ENCODE results near the gene SNX10. TPM values are rescaled to one million over a fixed set of nuclear protein-coding genes. Genes with fewer than 3 reads are reported as not detected.

SNX10 gene
- polyA plus RNA-seq, 4 donors: 1.3 to 12.4 (median 4.9) TPM

DNA sequence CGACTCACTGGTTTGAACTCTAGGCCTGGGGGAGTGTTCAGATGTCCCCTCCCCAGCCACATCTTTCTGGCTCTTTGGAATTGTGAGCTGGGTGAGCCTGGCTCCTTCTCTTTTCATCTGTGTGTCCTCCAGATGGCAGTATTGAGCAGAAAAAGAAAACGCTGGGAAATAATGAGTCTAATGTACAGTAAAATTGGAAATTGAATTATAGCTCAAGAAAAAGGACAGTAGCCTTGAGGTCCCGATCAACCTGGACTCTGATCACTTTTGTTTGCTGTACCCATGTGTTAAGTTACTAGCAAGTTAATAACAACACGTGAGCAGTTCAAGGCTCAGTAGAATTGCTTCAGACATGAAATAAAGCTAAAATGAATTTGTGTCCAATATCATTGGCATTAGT lies 77.9 kb downstream of the SNX10 start:
- peak; percentile 65 to 81 for DNase-seq
- Histone ChIP-seq H3K4me1 (ENCODE audit: control insufficient read depth in 3 of 3, insufficient read depth in 2 of 3, low read depth in 1 of 3, low read length in 2 of 3) (peaks cover 0 to 6% (median 0%) of the 10 kb centered on the region in 3 donors), H3K9me3 (ENCODE audit: control insufficient read depth in 2 of 2, insufficient read depth in 1 of 2, low read depth in 1 of 2, low read length in 1 of 2) (no peaks in the 10 kb centered on the region), H3K4me3 (ENCODE audit: low read depth in 1 of 3, low read length in 3 of 3) (no peak overlapping the region), H3K36me3 (ENCODE audit: control insufficient read depth in 3 of 3, insufficient read depth in 2 of 3, low read depth in 1 of 3, low read length in 3 of 3) (peaks cover 0 to 2% (median 0%) of the 10 kb centered on the region in 3 donors), H3K27ac (ENCODE audit: low read depth in 1 of 3, low read length in 2 of 3) (no peak overlapping the region), H3K27me3 (ENCODE audit: control insufficient read depth in 3 of 3, insufficient read depth in 3 of 3, low read length in 3 of 3) (no peaks in the 10 kb centered on the region)
- no peak for FAIRE-seq
- 2 to 10% (median 5%) methylated on average over 4 of the region's 4 CpGs for WGBS, 3 donors

DNA sequence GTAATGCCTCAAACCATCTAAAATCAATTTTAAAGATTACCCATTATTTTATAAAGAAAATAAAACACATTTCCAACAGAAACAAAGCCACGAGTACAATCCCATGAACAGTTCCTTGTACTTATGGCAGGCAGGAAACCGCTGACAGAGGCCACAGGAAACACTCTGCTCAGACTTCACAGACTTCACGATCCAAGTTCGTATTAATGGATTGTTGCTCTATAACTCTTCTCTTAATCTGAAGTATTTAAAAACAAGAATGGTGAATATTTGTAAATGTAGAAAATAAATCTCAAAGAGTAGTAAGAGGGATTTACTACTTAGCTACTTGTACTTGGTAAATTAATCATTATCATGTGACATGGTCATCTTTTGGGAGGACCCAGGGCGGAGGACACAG lies 78.3 kb downstream of the SNX10 start:
- Histone ChIP-seq H3K36me3 (ENCODE audit: control insufficient read depth in 3 of 3, insufficient read depth in 2 of 3, low read depth in 1 of 3, low read length in 3 of 3) (peaks cover 0 to 2% (median 0%) of the 10 kb centered on the region in 3 donors), H3K9me3 (ENCODE audit: control insufficient read depth in 2 of 2, insufficient read depth in 1 of 2, low read depth in 1 of 2, low read length in 1 of 2) (no peaks in the 10 kb centered on the region), H3K27me3 (ENCODE audit: control insufficient read depth in 3 of 3, insufficient read depth in 3 of 3, low read length in 3 of 3) (no peaks in the 10 kb centered on the region), H3K4me3 (ENCODE audit: low read depth in 1 of 3, low read length in 3 of 3) (no peak overlapping the region), H3K4me1 (ENCODE audit: control insufficient read depth in 3 of 3, insufficient read depth in 2 of 3, low read depth in 1 of 3, low read length in 2 of 3) (peaks cover 0 to 4% (median 0%) of the 10 kb centered on the region in 3 donors), H3K27ac (ENCODE audit: low read depth in 1 of 3, low read length in 2 of 3) (no peak overlapping the region)
- DNase-seq: no peak
- WGBS, 3 donors: 62 to 72% (median 67%) methylated on average over 5 of the region's 5 CpGs
- FAIRE-seq: no peak

DNA sequence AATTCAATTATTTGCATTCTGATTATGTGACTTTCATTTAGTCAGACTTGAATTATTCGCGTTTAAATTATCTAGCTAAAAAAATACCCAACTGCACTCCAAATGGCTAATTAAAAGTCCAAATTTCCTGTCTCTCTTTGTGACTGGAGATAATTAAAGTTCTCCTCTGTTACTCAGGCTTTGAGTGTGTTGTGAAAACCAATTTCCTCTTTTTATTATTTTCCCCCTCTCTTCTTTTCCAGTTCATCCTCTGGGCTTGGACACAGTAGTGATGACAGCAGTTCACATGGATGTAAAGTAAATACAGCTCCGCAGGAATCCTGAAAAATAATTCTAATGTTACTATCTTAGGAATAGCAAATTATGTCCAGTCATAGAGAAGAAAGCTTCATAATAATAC lies 80.6 kb downstream of the SNX10 start:
- no peak for DNase-seq
- H3K4me3 ChIP-seq (ENCODE audit: low read depth in 1 of 3, low read length in 3 of 3): no peak overlapping the region
- peaks cover 0 to 16% (median 9%) of the 10 kb centered on the region in 3 donors for H3K27me3 ChIP-seq (ENCODE audit: control insufficient read depth in 3 of 3, insufficient read depth in 3 of 3, low read length in 3 of 3)

DNA sequence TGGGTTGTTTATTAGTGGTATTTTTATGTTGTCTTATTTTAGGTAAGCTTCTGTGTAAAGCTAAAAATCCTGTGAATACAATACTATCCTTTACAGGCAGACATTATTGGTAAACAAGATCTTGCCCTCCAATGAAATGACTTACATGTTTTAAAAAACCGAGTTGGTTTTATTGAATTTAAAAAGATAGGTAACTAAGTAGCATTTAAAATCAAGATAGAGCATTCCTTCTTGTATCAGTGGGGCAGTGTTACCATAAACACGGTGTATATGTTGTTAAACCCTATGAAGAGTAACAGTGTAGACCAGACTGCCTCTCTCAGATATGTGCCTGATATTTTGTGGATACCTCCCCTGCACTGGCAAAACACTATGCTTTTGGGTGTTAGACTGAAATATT lies 81.0 kb downstream of the SNX10 start:
- Histone ChIP-seq H3K36me3 (ENCODE audit: control insufficient read depth in 3 of 3, insufficient read depth in 2 of 3, low read depth in 1 of 3, low read length in 3 of 3) (no peaks in the 10 kb centered on the region), H3K4me3 (ENCODE audit: low read depth in 1 of 3, low read length in 3 of 3) (no peak overlapping the region), H3K4me1 (ENCODE audit: control insufficient read depth in 3 of 3, insufficient read depth in 2 of 3, low read depth in 1 of 3, low read length in 2 of 3) (no peaks in the 10 kb centered on the region), H3K27me3 (ENCODE audit: control insufficient read depth in 3 of 3, insufficient read depth in 3 of 3, low read length in 3 of 3) (peaks cover 0 to 17% (median 10%) of the 10 kb centered on the region in 3 donors), H3K27ac (ENCODE audit: low read depth in 1 of 3, low read length in 2 of 3) (no peak overlapping the region), H3K9me3 (ENCODE audit: control insufficient read depth in 2 of 2, insufficient read depth in 1 of 2, low read depth in 1 of 2, low read length in 1 of 2) (no peaks in the 10 kb centered on the region)
- DNase-seq: no peak
- 68 to 74% (median 73%) methylated on average over 2 of the region's 2 CpGs for WGBS, 3 donors
- FAIRE-seq: no peak

More for the DNA sequence above, 80.6 kb downstream of the SNX10 start:
- 72 to 89% (median 81%) methylated on average over 3 of the region's 3 CpGs for WGBS, 3 donors
- no peak for FAIRE-seq
- Histone ChIP-seq H3K4me1 (ENCODE audit: control insufficient read depth in 3 of 3, insufficient read depth in 2 of 3, low read depth in 1 of 3, low read length in 2 of 3) (no peaks in the 10 kb centered on the region), H3K36me3 (ENCODE audit: control insufficient read depth in 3 of 3, insufficient read depth in 2 of 3, low read depth in 1 of 3, low read length in 3 of 3) (no peaks in the 10 kb centered on the region), H3K27ac (ENCODE audit: low read depth in 1 of 3, low read length in 2 of 3) (no peak overlapping the region), H3K9me3 (ENCODE audit: control insufficient read depth in 2 of 2, insufficient read depth in 1 of 2, low read depth in 1 of 2, low read length in 1 of 2) (no peaks in the 10 kb centered on the region)

DNA sequence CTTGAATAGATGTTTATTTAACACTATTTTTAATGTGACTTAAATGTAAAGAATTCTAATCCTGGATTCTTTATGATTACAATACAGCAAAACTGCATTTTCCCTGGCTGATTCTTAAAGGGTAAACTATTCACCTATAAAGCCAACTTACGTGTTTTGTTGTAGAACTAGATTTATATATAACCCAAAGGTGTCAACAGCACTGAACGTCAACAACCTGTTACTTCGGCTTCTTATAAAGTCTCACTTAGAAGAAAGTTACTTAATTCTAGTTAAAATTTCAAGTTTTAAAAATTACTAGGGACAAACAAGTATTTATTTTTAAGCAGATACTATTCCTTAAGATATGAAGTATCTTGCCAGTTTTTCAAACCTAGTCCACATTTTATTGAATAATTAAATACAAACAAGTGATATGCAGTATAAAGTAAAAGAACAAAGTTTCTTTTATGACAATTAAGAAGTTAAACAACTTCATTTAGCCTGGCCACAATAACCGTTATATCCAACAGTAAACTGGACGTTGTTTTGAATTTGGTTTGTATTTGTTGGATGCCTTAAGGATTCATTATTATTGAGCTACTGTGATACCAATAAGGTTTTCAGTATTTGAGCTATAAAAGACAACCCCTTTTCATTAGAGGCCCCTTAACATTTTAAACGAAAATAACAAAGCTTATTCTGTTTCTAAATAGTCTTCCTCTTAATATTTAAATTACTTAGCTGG lies 83.1 kb downstream of the SNX10 start:
- FAIRE-seq: no peak
- WGBS, 3 donors: 88 to 93% (median 91%) methylated on average over 6 of the region's 6 CpGs
- H3K27ac ChIP-seq (ENCODE audit: low read depth in 1 of 3, low read length in 2 of 3): no peak overlapping the region
- no peak for DNase-seq
- no peaks in the 10 kb centered on the region for H3K4me1 ChIP-seq (ENCODE audit: control insufficient read depth in 3 of 3, insufficient read depth in 2 of 3, low read depth in 1 of 3, low read length in 2 of 3)
- H3K36me3 ChIP-seq (ENCODE audit: control insufficient read depth in 3 of 3, insufficient read depth in 2 of 3, low read depth in 1 of 3, low read length in 3 of 3): no peaks in the 10 kb centered on the region
- no peak overlapping the region for H3K4me3 ChIP-seq (ENCODE audit: low read depth in 1 of 3, low read length in 3 of 3)
- no peaks in the 10 kb centered on the region for H3K9me3 ChIP-seq (ENCODE audit: control insufficient read depth in 2 of 2, insufficient read depth in 1 of 2, low read depth in 1 of 2, low read length in 1 of 2)
- peaks cover 0 to 17% (median 10%) of the 10 kb centered on the region in 3 donors for H3K27me3 ChIP-seq (ENCODE audit: control insufficient read depth in 3 of 3, insufficient read depth in 3 of 3, low read length in 3 of 3)

DNA sequence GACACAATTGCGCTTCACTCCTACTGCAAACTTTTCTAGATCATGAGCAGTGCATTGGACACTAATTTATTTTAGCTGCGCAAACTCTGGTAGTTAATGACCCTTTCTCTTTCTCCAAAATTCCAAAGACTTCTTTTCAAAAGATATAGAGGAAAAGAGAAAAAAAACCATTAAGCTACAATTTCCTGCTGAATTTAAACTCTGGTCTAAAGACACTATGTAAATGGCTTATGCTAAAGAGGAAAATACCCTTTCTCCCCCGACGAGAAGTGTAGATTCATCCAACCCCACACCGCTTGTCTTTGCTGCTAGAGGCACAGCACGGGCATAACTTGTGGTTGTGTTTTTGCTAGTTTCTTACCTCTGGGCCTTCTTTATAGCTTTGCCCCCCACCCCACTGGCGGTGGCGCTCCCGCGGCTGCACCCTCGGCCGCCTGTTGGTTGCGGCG lies 84.1 kb downstream of the SNX10 start:
- H3K27me3 ChIP-seq (ENCODE audit: control insufficient read depth in 3 of 3, insufficient read depth in 3 of 3, low read length in 3 of 3): peaks cover 0 to 17% (median 13%) of the 10 kb centered on the region in 3 donors
- H3K27ac ChIP-seq (ENCODE audit: low read depth in 1 of 3, low read length in 2 of 3): no peak overlapping the region
- no peaks in the 10 kb centered on the region for H3K9me3 ChIP-seq (ENCODE audit: control insufficient read depth in 2 of 2, insufficient read depth in 1 of 2, low read depth in 1 of 2, low read length in 1 of 2)
- no peaks in the 10 kb centered on the region for H3K4me1 ChIP-seq (ENCODE audit: control insufficient read depth in 3 of 3, insufficient read depth in 2 of 3, low read depth in 1 of 3, low read length in 2 of 3)
- H3K36me3 ChIP-seq (ENCODE audit: control insufficient read depth in 3 of 3, insufficient read depth in 2 of 3, low read depth in 1 of 3, low read length in 3 of 3): no peaks in the 10 kb centered on the region
- DNase-seq: no peak
- WGBS, 3 donors: 15 to 16% (median 16%) methylated on average over 14 of the region's 14 CpGs
- H3K4me3 ChIP-seq (ENCODE audit: low read depth in 1 of 3, low read length in 3 of 3): peak overlapping the region; percentile 33 to 55 (median 53)
- FAIRE-seq: no peak

DNA sequence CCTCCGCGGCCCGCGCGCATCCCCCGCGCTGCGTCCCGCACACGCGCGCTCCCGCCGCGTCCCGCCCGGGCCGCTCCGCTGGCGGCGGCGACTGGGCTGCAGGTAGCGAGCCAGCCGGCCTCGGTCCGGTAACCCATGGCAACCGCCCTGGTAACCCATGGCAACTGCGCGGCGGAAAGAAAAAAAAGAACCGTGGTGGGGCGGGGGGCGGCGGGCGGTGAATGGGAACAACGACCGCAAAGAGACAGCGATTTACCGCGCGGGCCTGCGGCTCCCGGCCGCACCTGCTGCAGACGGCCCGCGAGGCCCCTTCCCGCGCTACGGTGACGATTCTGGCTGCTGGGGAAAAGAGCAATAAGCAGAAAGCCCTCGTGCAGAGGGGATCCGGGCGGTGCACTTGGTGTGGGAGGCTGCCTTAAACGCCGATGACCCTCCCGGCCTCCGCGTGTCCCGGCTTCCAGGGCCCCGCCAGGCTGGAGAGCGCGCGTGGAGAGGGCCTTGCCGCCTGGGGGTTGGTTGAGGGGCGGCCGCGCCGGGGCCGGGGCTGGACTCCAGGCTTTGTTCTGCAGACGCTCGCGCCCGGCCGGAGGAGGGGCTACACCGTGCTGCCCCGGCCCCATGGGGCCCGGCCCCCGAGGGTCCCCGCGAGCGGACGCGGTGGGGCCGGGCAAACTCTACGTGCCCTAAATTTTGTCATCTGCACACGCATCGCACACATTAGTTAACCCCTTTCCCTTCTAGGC lies 84.7 kb downstream of the SNX10 start:
- Histone ChIP-seq H3K27me3 (ENCODE audit: control insufficient read depth in 3 of 3, insufficient read depth in 3 of 3, low read length in 3 of 3) (peaks cover 0 to 17% (median 13%) of the 10 kb centered on the region in 3 donors), H3K4me1 (ENCODE audit: control insufficient read depth in 3 of 3, insufficient read depth in 2 of 3, low read depth in 1 of 3, low read length in 2 of 3) (no peaks in the 10 kb centered on the region), H3K36me3 (ENCODE audit: control insufficient read depth in 3 of 3, insufficient read depth in 2 of 3, low read depth in 1 of 3, low read length in 3 of 3) (no peaks in the 10 kb centered on the region), H3K27ac (ENCODE audit: low read depth in 1 of 3, low read length in 2 of 3) (peak overlapping the region in 1 of 3 donors; percentile 71), H3K4me3 (ENCODE audit: low read depth in 1 of 3, low read length in 3 of 3) (peak overlapping the region; percentile 53 to 63 (median 55)), H3K9me3 (ENCODE audit: control insufficient read depth in 2 of 2, insufficient read depth in 1 of 2, low read depth in 1 of 2, low read length in 1 of 2) (no peaks in the 10 kb centered on the region)
- peak in 1 of 2 donors; percentile 73 for DNase-seq
- WGBS, 3 donors: 1% methylated on average over 76 to 88 of the region's 88 CpGs
- no peak for FAIRE-seq

DNA sequence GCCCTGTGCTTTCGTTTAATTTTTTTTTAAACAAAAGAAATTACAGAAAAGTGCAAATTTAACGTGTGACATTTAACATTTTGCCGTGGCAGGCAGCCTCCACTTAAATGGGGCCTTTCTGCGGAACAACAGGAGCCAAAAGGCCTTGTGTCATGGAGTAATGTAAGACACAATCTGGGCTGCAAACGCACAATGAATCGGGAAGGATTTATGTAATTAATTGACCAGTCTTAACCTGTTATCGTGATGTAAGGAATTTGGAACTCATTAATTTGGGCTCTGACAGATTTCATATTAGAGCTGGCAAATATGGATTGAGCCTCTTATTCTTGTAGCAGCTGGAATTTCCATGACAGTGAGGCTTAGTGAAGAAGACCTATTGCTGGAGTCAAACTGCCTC lies 86.4 kb downstream of the SNX10 start:
- Histone ChIP-seq H3K27me3 (ENCODE audit: control insufficient read depth in 3 of 3, insufficient read depth in 3 of 3, low read length in 3 of 3) (peaks cover 0 to 17% (median 16%) of the 10 kb centered on the region in 3 donors), H3K27ac (ENCODE audit: low read depth in 1 of 3, low read length in 2 of 3) (no peak overlapping the region), H3K36me3 (ENCODE audit: control insufficient read depth in 3 of 3, insufficient read depth in 2 of 3, low read depth in 1 of 3, low read length in 3 of 3) (no peaks in the 10 kb centered on the region), H3K4me3 (ENCODE audit: low read depth in 1 of 3, low read length in 3 of 3) (no peak overlapping the region), H3K9me3 (ENCODE audit: control insufficient read depth in 2 of 2, insufficient read depth in 1 of 2, low read depth in 1 of 2, low read length in 1 of 2) (no peaks in the 10 kb centered on the region), H3K4me1 (ENCODE audit: control insufficient read depth in 3 of 3, insufficient read depth in 2 of 3, low read depth in 1 of 3, low read length in 2 of 3) (no peaks in the 10 kb centered on the region)
- WGBS, 3 donors: 77 to 90% (median 84%) methylated on average over 7 of the region's 7 CpGs
- no peak for FAIRE-seq
- no peak for DNase-seq
